HCT116 (cell line): Measurements from ENCODE around the gene PTTG1IP. TPM values are rescaled to one million over a fixed set of nuclear protein-coding genes. Genes with fewer than 3 reads are reported as not detected.

Source experiments
- ATAC-seq: fragments of 200-7000 bp; cut with Tn5 transposase; 2 replicates; pipeline ENCODE4 v1.9.1; 2020; ENCODE audit warnings: mild to moderate bottlenecking, moderate library complexity
- BruUV-seq: library from RNA; stranded (reverse); fragments of 400-500 nt; replicated peaks from 2 replicates; lab custom pipeline; 2021; lab: Mats Ljungman, UMichigan
- CTCF ChIA-PET: fragments of 300-600 bp; sonication (Branson Sonifier 250); formaldehyde crosslinking; loops from one replicate; lab custom pipeline; 2021; ENCODE audit warnings: antibody characterized with exemption; lab: Charles Lee
- POLR2A ChIA-PET: fragments of 300-600, 350-600 bp; sonication (Branson Sonifier 250); formaldehyde crosslinking; loops from one replicate; lab custom pipeline; 2021; ENCODE audit warnings: antibody characterized with exemption; lab: Charles Lee
- RAD21 ChIA-PET, 2 experiments: fragments of 300-600 bp; sonication (Branson Sonifier 250); formaldehyde crosslinking; loops; one replicate each; lab custom pipeline; 2023; ENCODE audit warnings: low total read pairs in 2 of 2; ENCODE audit not compliant: uncharacterized antibody in 2 of 2, unreplicated experiment in 2 of 2, low non-redundant PET in 1 of 2; lab: Charles Lee
- DNase-seq: peaks from one replicate; pipeline ENCODE4 v3.0.0-alpha.2; 2010; ENCODE audit warnings: low read depth, low spot score
- H2AFZ ChIP-seq: fragments of 200-600 bp; shearing (Covaris generic), sonication (generic); 2 replicates; pipeline ENCODE4 v1.6.1; 2017; ENCODE audit warnings: low read depth, mixed run types, mixed read lengths, antibody characterized with exemption, low read length; ENCODE audit not compliant: poor library complexity, severe bottlenecking
- H3K27ac ChIP-seq: 2 replicates; pipeline ENCODE4 v1.5.1; 2012; ENCODE audit warnings: low read depth, low read length
- H3K27me3 ChIP-seq: fragments of 200-600 bp; sonication (generic); 2 replicates; pipeline ENCODE4 v1.6.1; 2016; ENCODE audit warnings: mixed run types, low read length, mixed read lengths; ENCODE audit not compliant: insufficient read depth
- H3K36me3 ChIP-seq, 2 experiments: fragments of 200-500 bp in 1 of 2; fragments of 200-600 bp in 1 of 2; sonication (Bioruptor generic) in 1 of 2; sonication (generic) in 1 of 2; 2 replicates each; pipeline versions ENCODE4 v1.5.1 to v1.6.1; 2014 to 2016; ENCODE audit warnings: low read length in 2 of 2, inconsistent platforms in 1 of 2, mixed read lengths in 1 of 2, mixed run types in 1 of 2; ENCODE audit not compliant: insufficient read depth in 2 of 2, control insufficient read depth in 1 of 2
- H3K4me1 ChIP-seq, 2 experiments: fragments of 200-600 bp in 1 of 2; sonication (generic) in 1 of 2; 2 replicates each; pipeline versions ENCODE4 v1.5.1 to v1.6.1; 2012 to 2017; ENCODE audit warnings: low read length in 2 of 2, inconsistent platforms in 1 of 2, mild to moderate bottlenecking in 1 of 2, mixed read lengths in 1 of 2, mixed run types in 1 of 2, moderate library complexity in 1 of 2; ENCODE audit not compliant: insufficient read depth in 2 of 2, control insufficient read depth in 1 of 2
- H3K4me2 ChIP-seq: fragments of 200-600 bp; sonication (generic); 2 replicates; pipeline ENCODE4 v1.6.1; 2017; ENCODE audit warnings: mixed run types, low read length, mixed read lengths
- H3K4me3 ChIP-seq, 2 experiments: fragments of 200-600 bp in 1 of 2; sonication (generic) in 1 of 2; replicated peaks in 1 of 2; 2 replicates each; pipeline ENCODE4 v1.5.1; 2011 to 2016; ENCODE audit warnings: low read length in 2 of 2, control low read depth in 1 of 2, low read depth in 1 of 2, mild to moderate bottlenecking in 1 of 2, mixed read lengths in 1 of 2, mixed run types in 1 of 2
- H3K79me2 ChIP-seq: fragments of 200-600 bp; sonication (generic); 2 replicates; pipeline ENCODE4 v1.6.1; 2017; ENCODE audit warnings: mild to moderate bottlenecking, mixed run types, low read length, moderate library complexity, mixed read lengths; ENCODE audit not compliant: insufficient read depth
- H3K9ac ChIP-seq: fragments of 200-600 bp; sonication (generic); 2 replicates; pipeline ENCODE4 v1.6.1; 2016; ENCODE audit warnings: low read length, mixed read lengths
- H3K9me2 ChIP-seq: fragments of 200-600 bp; sonication (generic), shearing (Covaris generic); 2 replicates; pipeline ENCODE4 v1.6.1; 2017; ENCODE audit warnings: mixed run types, mild to moderate bottlenecking, moderate library complexity; ENCODE audit not compliant: insufficient read depth
- H3K9me3 ChIP-seq, 2 experiments: fragments of 200-500 bp in 1 of 2; fragments of 200-600 bp in 1 of 2; sonication (Bioruptor generic) in 1 of 2; sonication (generic) in 1 of 2; 2 replicates each; pipeline ENCODE4 v1.6.1; 2014 to 2017; ENCODE audit warnings: low read length in 2 of 2, mixed read lengths in 2 of 2, inconsistent platforms in 1 of 2, low read depth in 1 of 2, mild to moderate bottlenecking in 1 of 2, mixed run types in 1 of 2, moderate library complexity in 1 of 2; ENCODE audit not compliant: control insufficient read depth in 1 of 2, insufficient read depth in 1 of 2
- H4K20me1 ChIP-seq: fragments of 200-600 bp; sonication (generic), shearing (Covaris generic); 2 replicates; pipeline ENCODE4 v1.6.1; 2017; ENCODE audit warnings: mixed run types, mild to moderate bottlenecking, moderate library complexity; ENCODE audit not compliant: insufficient read depth
- CBX3 ChIP-seq: IDR thresholded peaks from 2 replicates; pipeline ENCODE4 v1.6.1; 2012; ENCODE audit warnings: low read depth
- CEBPB ChIP-seq: IDR thresholded peaks from 2 replicates; pipeline ENCODE4 v1.6.1; 2012; ENCODE audit warnings: low read depth
- CTCF ChIP-seq, 3 experiments: fragments of 200-600 bp in 1 of 3; sonication (generic) in 1 of 3; IDR thresholded peaks in 2 of 3; conservative IDR thresholded peaks in 1 of 3; 2 replicates each; pipeline ENCODE4 v1.5.1; 2012 to 2017; ENCODE audit warnings: low read depth in 2 of 3, low read length in 2 of 3, antibody characterized with exemption in 1 of 3, borderline replicate concordance in 1 of 3, control low read depth in 1 of 3, mild to moderate bottlenecking in 1 of 3, mixed read lengths in 1 of 3, mixed run types in 1 of 3, moderate library complexity in 1 of 3; ENCODE audit not compliant: insufficient read depth in 1 of 3
- EGR1 ChIP-seq: IDR thresholded peaks from 2 replicates; pipeline ENCODE4 v1.6.1; 2012; ENCODE audit warnings: low read depth
- EZH2 ChIP-seq: fragments of 200-600 bp; sonication (generic); IDR thresholded peaks from 2 replicates; pipeline ENCODE4 v1.6.1; 2017; ENCODE audit warnings: antibody characterized with exemption, mixed run types
- MAX ChIP-seq: IDR thresholded peaks from 2 replicates; pipeline ENCODE4 v1.6.1; 2012
- POLR2A ChIP-seq: IDR thresholded peaks from 2 replicates; pipeline ENCODE4 v1.7.0; 2011; ENCODE audit warnings: borderline replicate concordance; ENCODE audit not compliant: insufficient read depth, insufficient read length; ENCODE audit errors: extremely low read depth
- POLR2AphosphoS5 ChIP-seq: IDR thresholded peaks from 2 replicates; pipeline ENCODE4 v1.6.1; 2011; ENCODE audit warnings: mild to moderate bottlenecking, low read depth, low read length, moderate library complexity
- SIN3A ChIP-seq: IDR thresholded peaks from 2 replicates; pipeline ENCODE4 v1.6.1; 2012; ENCODE audit warnings: low read depth
- SP1 ChIP-seq: IDR thresholded peaks from 2 replicates; pipeline ENCODE4 v1.6.1; 2012; ENCODE audit warnings: low read depth
- SRF ChIP-seq: IDR thresholded peaks from 2 replicates; pipeline ENCODE4 v1.6.1; 2012; ENCODE audit warnings: low read depth
- YY1 ChIP-seq: IDR thresholded peaks from 2 replicates; pipeline ENCODE4 v1.6.1; 2011; ENCODE audit warnings: low read length, low read depth, moderate library complexity, mild to moderate bottlenecking; ENCODE audit not compliant: insufficient replicate concordance; ENCODE audit errors: extremely low read depth
- ZBTB33 ChIP-seq: IDR thresholded peaks from 2 replicates; pipeline ENCODE4 v1.6.1; 2011; ENCODE audit warnings: mild to moderate bottlenecking, low read length, moderate library complexity; ENCODE audit not compliant: insufficient replicate concordance; ENCODE audit errors: extremely low read depth
- ZFX ChIP-seq: fragments of 450-650 bp; IDR thresholded peaks from 2 replicates; pipeline ENCODE4 v1.6.1; 2017
- ZNF274 ChIP-seq: fragments of 200-500 bp; sonication (Bioruptor generic); IDR thresholded peaks from 2 replicates; pipeline ENCODE4 v1.6.1; 2014; ENCODE audit warnings: mild to moderate bottlenecking, low read depth, low read length, inconsistent platforms
- intact Hi-C: fragments of 100-400 bp; cut with micrococcal nuclease; formaldehyde crosslinking; loops from 2 replicates; pipeline ENCODE4 v1.10.0; 2022
- total RNA-seq: library from RNA; stranded (reverse); gene quantifications from one replicate; pipeline ENCODE4 v1.2.1, GENCODE V29; 2021; ENCODE audit not compliant: unreplicated experiment

Gene PTTG1IP
- total RNA-seq, 1 experiment from 2014 or later: 83.4 TPM

GRCh38 chr21:44822484-44823178 lies 50.9 kb downstream of the PTTG1IP start:
- H3K4me3 ChIP-seq: no peak overlapping the region
- no peaks in the 10 kb centered on the region for H3K79me2 ChIP-seq
- no peak for DNase-seq
- no peak overlapping the region for H3K9ac ChIP-seq
- ChIA-PET POLR2A (no interaction called here), CTCF (interaction anchor here (1.0 kb wide), 1 partner anchor 314 kb away, joined by 3 read pairs; no protein-coding TSS in a partner anchor), RAD21 (no interaction called here)
- H3K9me2 ChIP-seq: no peaks in the 10 kb centered on the region
- BruUV-seq: no TSS peak
- peaks cover 0 to 2% of the 10 kb centered on the region in 2 experiments; a peak in 2 of 4 replicates for H3K4me1 ChIP-seq
- intact Hi-C loops: no loop called here
- H3K4me2 ChIP-seq: no peak overlapping the region
- TF ChIP-seq CBX3 (peak; percentile 68; the same call in 1 of the 2 replicates), EGR1 (no peak)
- TF ChIP-seq, all 23 proteins: peak for 1
- Histone ChIP-seq H3K27me3 (no peaks in the 10 kb centered on the region), H3K27ac (no peak overlapping the region), H4K20me1 (no peaks in the 10 kb centered on the region), H3K9me3 (peaks cover 14 to 22% of the 10 kb centered on the region in 2 experiments; a peak in 3 of 4 replicates), H3K36me3 (no peaks in the 10 kb centered on the region), H2AFZ (no peak overlapping the region)
- ATAC-seq: no peak

GRCh38 chr21:44820851-44821250 lies 52.6 kb downstream of the PTTG1IP start:
- no peak overlapping the region for H3K9ac ChIP-seq
- H2AFZ ChIP-seq: no peak overlapping the region
- POLR2A ChIA-PET: no interaction called here
- intact Hi-C loops: no loop called here
- H3K4me3 ChIP-seq: no peak overlapping the region
- H4K20me1 ChIP-seq: no peaks in the 10 kb centered on the region
- H3K4me1 ChIP-seq: peaks cover 2 to 6% of the 10 kb centered on the region in 2 experiments; a peak in 2 of 4 replicates
- TF ChIP-seq CEBPB (no peak), ZFX (no peak), POLR2AphosphoS5 (no peak), EGR1 (no peak), POLR2A (no peak), CTCF (IDR thresholded peaks at IDR 0.05 in 2 of 3, conservative IDR thresholded peaks at IDR 0.05 in 1 of 3; ENCODE audit: borderline replicate concordance in 1 of 3, insufficient read depth in 1 of 3, low read depth in 2 of 3, low read length in 2 of 3) (no peak), SRF (no peak), CBX3 (no peak), EZH2 (no peak), MAX (no peak), SP1 (no peak), ZNF274 (no peak), YY1 (no peak), SIN3A (no peak), ZBTB33 (no peak)
- TF ChIP-seq, all 23 proteins: peak for 0
- no TSS peak for BruUV-seq
- no peak overlapping the region for H3K27ac ChIP-seq
- peaks cover 12 to 20% of the 10 kb centered on the region in 2 experiments; a peak in 3 of 4 replicates for H3K9me3 ChIP-seq
- RAD21 ChIA-PET: no interaction called here
- no peak for ATAC-seq
- no peaks in the 10 kb centered on the region for H3K27me3 ChIP-seq
- H3K9me2 ChIP-seq: no peaks in the 10 kb centered on the region
- H3K36me3 ChIP-seq: no peaks in the 10 kb centered on the region
- 0 out of 2 replicates have a peak, but pooled peaks cover 7% of the 10 kb centered on the region for H3K79me2 ChIP-seq
- no peak overlapping the region for H3K4me2 ChIP-seq
- CTCF ChIA-PET: no interaction called here
- DNase-seq: no peak
